ENCODE measurements around the gene PLA2G7.

GRCh38 chr6:46764961-46765360 is 29.8 kb upstream of the PLA2G7 start:
- TF ChIP-seq, protein P1, sequence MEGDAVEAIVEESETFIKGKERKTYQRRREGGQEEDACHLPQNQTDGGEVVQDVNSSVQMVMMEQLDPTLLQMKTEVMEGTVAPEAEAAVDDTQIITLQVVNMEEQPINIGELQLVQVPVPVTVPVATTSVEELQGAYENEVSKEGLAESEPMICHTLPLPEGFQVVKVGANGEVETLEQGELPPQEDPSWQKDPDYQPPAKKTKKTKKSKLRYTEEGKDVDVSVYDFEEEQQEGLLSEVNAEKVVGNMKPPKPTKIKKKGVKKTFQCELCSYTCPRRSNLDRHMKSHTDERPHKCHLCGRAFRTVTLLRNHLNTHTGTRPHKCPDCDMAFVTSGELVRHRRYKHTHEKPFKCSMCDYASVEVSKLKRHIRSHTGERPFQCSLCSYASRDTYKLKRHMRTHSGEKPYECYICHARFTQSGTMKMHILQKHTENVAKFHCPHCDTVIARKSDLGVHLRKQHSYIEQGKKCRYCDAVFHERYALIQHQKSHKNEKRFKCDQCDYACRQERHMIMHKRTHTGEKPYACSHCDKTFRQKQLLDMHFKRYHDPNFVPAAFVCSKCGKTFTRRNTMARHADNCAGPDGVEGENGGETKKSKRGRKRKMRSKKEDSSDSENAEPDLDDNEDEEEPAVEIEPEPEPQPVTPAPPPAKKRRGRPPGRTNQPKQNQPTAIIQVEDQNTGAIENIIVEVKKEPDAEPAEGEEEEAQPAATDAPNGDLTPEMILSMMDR (optimal IDR thresholded peaks at IDR 0.05 in 1 of 3, IDR thresholded peaks at IDR 0.05 in 1 of 3, conservative IDR thresholded peaks at IDR 0.05 in 1 of 3; ENCODE audit: extremely low read depth in 1 of 3, insufficient read depth in 2 of 3, low read length in 3 of 3) = no peak
- no peak for TF ChIP-seq EZH2 (IDR thresholded peaks at IDR 0.05; ENCODE audit: low read length)

Data from keratinocyte (primary cell).